ENCODE measurements around the gene POLR3A.
A peak's percentile ranks its signal among the peaks of the same experiment; 100 is the strongest.
"Not testable (repeated sequence)": the region's sequence is repeated elsewhere in the genome, so short reads cannot be mapped to it uniquely, and the experiment has no call there.

Gene POLR3A

GRCh38 chr10:78064919-78065318 is 35.6 kb upstream of the POLR3A start:
- Mint-ChIP-seq H3K27me3 (peaks cover 19% of the 10 kb centered on the region), H3K4me1 (peaks cover 12% of the 10 kb centered on the region)
- not testable (repeated sequence) for H3K9me3 Mint-ChIP-seq; H3K4me3 Mint-ChIP-seq; DNase-seq (ENCODE audit: low spot score in 2 of 2); H3K36me3 Mint-ChIP-seq (ENCODE audit: insufficient read depth); H3K27ac Mint-ChIP-seq (ENCODE audit: low read depth); ATAC-seq (replicated peaks; ENCODE audit: extremely low read depth, poor library complexity, severe bottlenecking)

GRCh38 chr10:78063236-78063635 is 33.9 kb upstream of the POLR3A start:
- Mint-ChIP-seq H3K4me3 (no peak overlapping the region), H3K27ac (ENCODE audit: low read depth) (no peak overlapping the region), H3K27me3 (peaks cover 19% of the 10 kb centered on the region), H3K36me3 (ENCODE audit: insufficient read depth) (no peaks in the 10 kb centered on the region), H3K9me3 (no peaks in the 10 kb centered on the region), H3K4me1 (peaks cover 12% of the 10 kb centered on the region)
- DNase-seq (ENCODE audit: low spot score in 2 of 2) (no peak), ATAC-seq (replicated peaks; ENCODE audit: extremely low read depth, poor library complexity, severe bottlenecking) (no peak)

- Mint-ChIP-seq H3K9me3 (no peaks in the 10 kb centered on the region), H3K4me1 (peaks cover 12% of the 10 kb centered on the region), H3K36me3 (ENCODE audit: insufficient read depth) (no peaks in the 10 kb centered on the region), H3K27me3 (peaks cover 19% of the 10 kb centered on the region), H3K27ac (ENCODE audit: low read depth) (no peak overlapping the region), H3K4me3 (no peak overlapping the region)
- ATAC-seq (replicated peaks; ENCODE audit: extremely low read depth, poor library complexity, severe bottlenecking) (peak; percentile 58), DNase-seq (ENCODE audit: low spot score in 2 of 2) (no peak)
These were observed 33.0 kb upstream of the POLR3A start for GRCh38 chr10:78062296-78062695.

DNA sequence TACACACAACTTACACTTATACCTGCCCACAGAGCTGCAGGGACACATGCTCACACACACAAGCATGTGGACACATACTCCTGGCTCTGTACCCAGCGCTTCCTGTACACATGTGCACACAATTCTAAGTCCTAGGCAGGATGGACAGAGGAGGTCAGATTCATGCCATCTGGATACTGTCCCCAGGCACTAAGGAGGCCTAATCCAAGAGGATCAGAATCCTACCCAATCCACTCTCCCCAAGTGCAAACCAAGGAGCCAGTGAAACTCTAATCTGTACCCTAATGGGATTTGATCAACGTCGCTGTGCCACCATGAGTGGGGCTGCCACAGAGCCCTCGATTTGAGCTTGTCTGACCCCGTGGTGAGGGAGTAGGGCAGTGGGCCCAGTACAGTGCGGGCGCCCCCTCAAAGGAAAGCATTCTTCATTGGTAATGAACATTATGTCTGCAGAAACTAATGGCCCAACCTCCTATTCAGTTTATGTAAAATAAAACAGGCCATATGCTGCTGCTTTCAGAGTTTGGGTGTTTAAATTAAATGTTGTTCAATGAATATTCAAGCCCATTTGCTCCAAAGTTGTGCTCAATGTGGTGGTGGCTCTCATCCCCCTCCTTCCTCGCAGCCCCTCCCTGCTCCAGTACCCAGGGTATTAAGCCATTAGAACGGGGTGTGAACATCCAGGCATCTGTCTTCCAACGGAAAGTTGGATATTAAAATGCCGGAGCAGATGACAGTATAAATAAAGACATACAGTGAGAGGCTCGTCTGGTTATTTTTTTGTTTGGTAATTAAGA is 30.8 kb upstream of the POLR3A start:
- peaks cover 11% of the 10 kb centered on the region for H3K27me3 Mint-ChIP-seq
- DNase-seq (ENCODE audit: low spot score in 2 of 2) = no peak
- ATAC-seq (replicated peaks; ENCODE audit: extremely low read depth, poor library complexity, severe bottlenecking) = no peak
- H3K36me3 Mint-ChIP-seq (ENCODE audit: insufficient read depth) = no peaks in the 10 kb centered on the region
- H3K9me3 Mint-ChIP-seq = no peaks in the 10 kb centered on the region
- H3K4me3 Mint-ChIP-seq = no peak overlapping the region
- H3K4me1 Mint-ChIP-seq = peaks cover 12% of the 10 kb centered on the region
- no peak overlapping the region for H3K27ac Mint-ChIP-seq (ENCODE audit: low read depth)

GRCh38 chr10:78058562-78058961 is 29.2 kb upstream of the POLR3A start:
- Mint-ChIP-seq H3K27me3 (peaks cover 6% of the 10 kb centered on the region), H3K4me1 (peaks cover 12% of the 10 kb centered on the region), H3K4me3 (no peak overlapping the region), H3K36me3 (ENCODE audit: insufficient read depth) (no peaks in the 10 kb centered on the region), H3K9me3 (no peaks in the 10 kb centered on the region), H3K27ac (ENCODE audit: low read depth) (no peak overlapping the region)
- ATAC-seq (replicated peaks; ENCODE audit: extremely low read depth, poor library complexity, severe bottlenecking) (no peak), DNase-seq (ENCODE audit: low spot score in 2 of 2) (no peak)

- DNase-seq (ENCODE audit: low spot score in 2 of 2) = no peak
- H3K4me1 Mint-ChIP-seq = no peaks in the 10 kb centered on the region
- H3K36me3 Mint-ChIP-seq (ENCODE audit: insufficient read depth) = no peaks in the 10 kb centered on the region
These were observed 24.0 kb upstream of the POLR3A start for GRCh38 chr10:78053211-78053868.

GRCh38 chr10:78049851-78050250 is 20.5 kb upstream of the POLR3A start:
- H3K4me3 Mint-ChIP-seq = no peak overlapping the region
- ATAC-seq (replicated peaks; ENCODE audit: extremely low read depth, poor library complexity, severe bottlenecking) (no peak), DNase-seq (ENCODE audit: low spot score in 2 of 2) (no peak)
- peaks cover 8% of the 10 kb centered on the region for H3K4me1 Mint-ChIP-seq
- no peaks in the 10 kb centered on the region for H3K9me3 Mint-ChIP-seq
- H3K27ac Mint-ChIP-seq (ENCODE audit: low read depth) = no peak overlapping the region
- peaks cover 2% of the 10 kb centered on the region for H3K36me3 Mint-ChIP-seq (ENCODE audit: insufficient read depth)
- no peaks in the 10 kb centered on the region for H3K27me3 Mint-ChIP-seq

More at GRCh38 chr10:78053211-78053868, 24.0 kb upstream of the POLR3A start:
- H3K9me3 Mint-ChIP-seq = no peaks in the 10 kb centered on the region
- H3K27ac Mint-ChIP-seq (ENCODE audit: low read depth) = no peak overlapping the region
- no peak for ATAC-seq (replicated peaks; ENCODE audit: extremely low read depth, poor library complexity, severe bottlenecking)
- no peaks in the 10 kb centered on the region for H3K27me3 Mint-ChIP-seq
- H3K4me3 Mint-ChIP-seq = no peak overlapping the region

DNA sequence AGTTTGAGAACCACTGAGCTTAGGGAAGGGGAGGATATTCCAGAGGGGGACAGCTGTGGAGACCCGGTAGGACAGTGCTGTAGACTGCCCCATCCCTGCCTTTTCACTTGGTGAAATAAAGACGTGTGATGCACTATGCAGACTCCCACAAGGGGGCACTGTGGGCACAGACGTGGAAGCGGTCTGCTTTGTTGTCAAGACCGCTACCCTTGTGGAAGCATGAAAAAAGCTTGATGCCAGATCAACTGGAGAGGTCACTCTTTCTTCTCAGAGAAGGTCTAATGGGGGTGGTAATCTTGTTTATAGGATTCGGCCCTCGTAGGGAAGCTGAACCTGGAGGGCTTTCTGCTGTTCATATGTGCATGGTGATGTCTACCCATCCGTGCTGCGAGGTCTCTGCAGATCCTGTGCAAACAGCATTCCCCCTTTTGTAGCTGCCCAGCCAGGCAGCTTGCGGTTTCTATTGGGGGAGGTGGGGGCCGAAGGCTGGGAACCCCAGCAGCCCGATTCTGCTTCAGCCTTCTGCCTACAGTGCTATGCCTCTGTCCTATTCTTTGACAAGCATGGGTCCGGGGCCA is 18.1 kb upstream of the POLR3A start:
- Mint-ChIP-seq H3K4me3 (no peak overlapping the region), H3K27me3 (no peaks in the 10 kb centered on the region), H3K36me3 (ENCODE audit: insufficient read depth) (peaks cover 7% of the 10 kb centered on the region), H3K9me3 (no peaks in the 10 kb centered on the region), H3K27ac (ENCODE audit: low read depth) (no peak overlapping the region), H3K4me1 (peaks cover 18% of the 10 kb centered on the region)
- ATAC-seq (replicated peaks; ENCODE audit: extremely low read depth, poor library complexity, severe bottlenecking) (peak; percentile 75), DNase-seq (ENCODE audit: low spot score in 2 of 2) (peak; percentile 67 to 74)

DNA sequence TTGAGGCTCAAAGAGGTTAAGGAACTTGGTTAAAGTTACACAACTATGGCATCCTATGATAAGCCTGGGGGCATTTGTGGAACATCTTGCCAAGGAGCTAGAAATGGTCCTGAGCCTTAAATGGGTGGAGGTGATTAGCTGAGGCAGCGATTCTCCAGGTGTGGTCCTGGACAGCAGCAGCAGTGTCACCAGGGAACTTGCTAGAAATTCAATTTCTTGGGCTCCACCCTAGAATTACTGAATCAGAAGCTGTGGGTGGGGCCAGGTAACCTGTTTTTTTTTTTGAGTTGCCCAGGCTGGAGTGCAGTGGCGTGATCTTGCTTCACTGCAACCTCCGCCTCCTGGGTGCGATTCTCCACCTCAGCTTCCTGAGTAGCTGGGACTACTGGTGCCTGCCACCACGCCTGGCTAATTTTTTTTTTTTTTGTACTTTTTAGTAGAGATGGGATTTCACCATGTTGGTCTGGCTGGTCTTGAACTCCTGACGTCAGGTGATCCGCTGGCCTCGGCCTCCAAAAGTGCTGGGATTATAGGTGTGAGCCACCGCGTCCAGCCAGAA is 17.5 kb upstream of the POLR3A start:
- H3K36me3 Mint-ChIP-seq (ENCODE audit: insufficient read depth) = peaks cover 8% of the 10 kb centered on the region
- DNase-seq (ENCODE audit: low spot score in 2 of 2) (no peak), ATAC-seq (replicated peaks; ENCODE audit: extremely low read depth, poor library complexity, severe bottlenecking) (no peak)
- no peaks in the 10 kb centered on the region for H3K9me3 Mint-ChIP-seq
- no peak overlapping the region for H3K4me3 Mint-ChIP-seq
- H3K27ac Mint-ChIP-seq (ENCODE audit: low read depth) = no peak overlapping the region
- no peaks in the 10 kb centered on the region for H3K27me3 Mint-ChIP-seq
- H3K4me1 Mint-ChIP-seq = peaks cover 18% of the 10 kb centered on the region

DNA sequence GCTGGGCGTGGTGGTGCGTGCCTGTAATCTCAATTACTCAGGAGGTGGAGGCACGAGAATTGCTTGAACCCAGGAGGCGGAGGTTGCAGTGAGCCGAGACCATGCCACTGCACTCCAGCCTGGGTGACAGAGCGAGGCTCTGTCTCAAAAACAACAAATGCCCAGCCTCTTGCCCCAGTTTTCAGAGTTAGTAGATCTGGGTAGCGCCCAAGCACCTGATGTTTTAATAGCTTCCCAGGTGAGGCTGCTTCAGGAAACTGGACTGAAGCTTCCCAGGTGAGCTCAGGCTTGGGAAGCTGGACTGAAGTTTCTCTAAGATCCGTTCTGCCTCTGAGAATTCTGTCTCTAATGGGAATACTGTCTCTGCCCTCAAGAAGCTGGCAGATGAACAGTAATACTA is 16.5 kb upstream of the POLR3A start:
- no peaks in the 10 kb centered on the region for H3K9me3 Mint-ChIP-seq
- H3K4me3 Mint-ChIP-seq = no peak overlapping the region
- no peaks in the 10 kb centered on the region for H3K27me3 Mint-ChIP-seq
- DNase-seq (ENCODE audit: low spot score in 2 of 2) (no peak), ATAC-seq (replicated peaks; ENCODE audit: extremely low read depth, poor library complexity, severe bottlenecking) (no peak)
- peaks cover 27% of the 10 kb centered on the region for H3K4me1 Mint-ChIP-seq
- H3K36me3 Mint-ChIP-seq (ENCODE audit: insufficient read depth) = peaks cover 16% of the 10 kb centered on the region
- H3K27ac Mint-ChIP-seq (ENCODE audit: low read depth) = no peak overlapping the region

GRCh38 chr10:78045237-78045636 is 15.9 kb upstream of the POLR3A start:
- Mint-ChIP-seq H3K4me1 (peaks cover 31% of the 10 kb centered on the region), H3K4me3 (no peak overlapping the region), H3K27me3 (no peaks in the 10 kb centered on the region), H3K27ac (ENCODE audit: low read depth) (no peak overlapping the region), H3K36me3 (ENCODE audit: insufficient read depth) (peaks cover 21% of the 10 kb centered on the region), H3K9me3 (no peaks in the 10 kb centered on the region)
- DNase-seq (ENCODE audit: low spot score in 2 of 2) = no peak
- ATAC-seq (replicated peaks; ENCODE audit: extremely low read depth, poor library complexity, severe bottlenecking) = no peak

DNA sequence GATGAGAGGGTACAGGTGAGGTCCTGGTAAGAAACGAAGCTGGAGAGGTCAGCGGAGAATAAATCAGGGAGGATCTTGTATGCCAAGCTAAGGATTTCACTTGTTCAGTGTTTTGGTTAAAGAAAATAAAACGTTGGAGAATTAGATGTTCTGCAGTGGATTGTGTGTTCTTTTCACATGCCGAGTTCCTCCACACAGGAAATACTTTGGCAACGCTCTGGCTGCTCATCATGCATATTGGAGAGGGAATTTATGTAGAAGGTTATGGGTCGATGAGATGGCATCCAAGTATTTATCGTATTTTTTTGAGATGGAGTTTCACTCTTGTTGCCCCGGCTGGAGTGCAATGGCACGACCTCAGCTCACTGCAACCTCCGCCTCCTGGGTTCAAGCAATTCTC is 15.4 kb upstream of the POLR3A start:
- H3K27me3 Mint-ChIP-seq = no peaks in the 10 kb centered on the region
- H3K9me3 Mint-ChIP-seq = no peaks in the 10 kb centered on the region
- no peak overlapping the region for H3K4me3 Mint-ChIP-seq
- H3K36me3 Mint-ChIP-seq (ENCODE audit: insufficient read depth) = peaks cover 24% of the 10 kb centered on the region
- no peak overlapping the region for H3K27ac Mint-ChIP-seq (ENCODE audit: low read depth)
- DNase-seq (ENCODE audit: low spot score in 2 of 2) (no peak), ATAC-seq (replicated peaks; ENCODE audit: extremely low read depth, poor library complexity, severe bottlenecking) (no peak)
- peaks cover 35% of the 10 kb centered on the region for H3K4me1 Mint-ChIP-seq
